ENCODE data around the gene SPIRE2.

The SPIRE2 gene

DNA sequence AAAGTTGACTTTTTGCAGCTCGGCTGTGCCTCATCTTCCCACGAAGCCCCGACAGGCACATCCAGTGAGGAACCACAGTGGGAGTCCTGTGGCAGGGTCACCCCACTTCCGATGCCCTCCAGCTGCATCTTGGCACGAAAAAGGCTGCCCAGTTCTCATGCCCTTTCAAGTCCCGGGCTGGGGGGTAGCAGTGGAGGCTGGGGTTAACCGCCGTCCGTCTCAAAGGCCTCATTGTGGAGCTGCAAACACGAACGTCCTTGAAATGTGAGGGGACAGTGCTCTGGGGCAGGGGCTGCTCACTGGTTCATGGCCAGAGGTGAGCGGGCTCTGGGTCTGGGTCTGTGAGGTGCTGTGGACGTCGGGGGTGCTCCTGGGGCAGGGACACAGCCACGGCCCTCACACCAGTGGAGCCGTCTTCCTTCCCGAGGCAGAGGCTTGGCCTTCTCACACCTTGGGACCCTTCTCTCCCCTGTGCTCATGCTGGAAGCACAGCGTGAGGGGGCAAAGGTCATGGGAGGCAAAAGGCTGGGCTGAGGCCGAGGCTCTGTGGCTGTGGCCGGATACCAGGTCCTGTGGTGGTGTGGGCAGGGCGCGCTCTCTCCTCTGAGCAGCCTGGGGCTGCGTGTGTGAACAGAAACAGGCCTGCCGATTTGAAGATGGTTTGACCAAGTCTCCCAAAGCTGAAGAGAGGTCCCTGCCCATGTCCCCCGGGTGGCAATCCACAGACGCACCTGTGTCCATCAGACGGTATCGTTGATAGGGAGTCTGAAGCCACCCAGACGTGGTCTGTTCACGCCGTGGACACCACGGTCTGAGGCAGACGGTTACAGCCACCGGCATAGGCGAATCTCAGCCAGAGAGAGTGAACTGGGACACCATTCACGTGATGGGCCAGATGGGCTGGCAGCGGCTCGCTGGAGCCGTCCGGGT lies 87.3 kb downstream of the SPIRE2 start:
- DNase-seq, result no peak

DNA sequence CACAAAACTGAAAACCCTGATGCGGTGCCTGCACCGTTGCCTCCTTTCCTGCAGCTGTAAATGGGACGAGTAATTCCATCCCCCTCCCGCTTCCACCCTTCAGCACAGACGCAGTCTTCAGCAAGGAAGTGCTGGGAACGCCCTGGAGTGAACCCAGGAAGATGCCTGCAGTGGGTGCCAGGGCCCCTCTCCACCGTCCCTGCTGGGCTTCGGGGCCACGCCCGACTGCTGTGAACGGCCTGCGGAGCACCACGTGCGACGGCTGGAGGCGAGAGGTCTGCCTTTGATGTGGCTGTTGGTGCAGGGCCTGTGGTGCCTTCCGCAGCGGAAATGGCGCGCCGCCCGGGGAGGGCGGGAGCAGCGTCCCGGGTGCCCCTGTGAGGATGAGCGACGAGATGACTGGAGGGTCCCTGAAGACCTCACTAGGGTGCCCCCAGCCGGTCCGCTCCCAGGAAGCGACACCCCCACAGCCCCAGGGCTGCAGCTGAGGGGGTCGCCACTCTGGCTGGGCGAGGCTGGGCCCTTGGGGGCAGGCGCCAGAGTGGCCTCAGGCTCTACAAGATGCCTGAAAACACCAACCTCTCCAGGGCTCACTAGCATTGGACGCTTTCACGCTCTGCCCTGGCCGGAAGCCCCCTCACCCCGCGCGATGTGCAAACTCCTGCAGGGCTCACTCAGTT lies 89.6 kb downstream of the SPIRE2 start:
- DNase-seq, result no peak

DNA sequence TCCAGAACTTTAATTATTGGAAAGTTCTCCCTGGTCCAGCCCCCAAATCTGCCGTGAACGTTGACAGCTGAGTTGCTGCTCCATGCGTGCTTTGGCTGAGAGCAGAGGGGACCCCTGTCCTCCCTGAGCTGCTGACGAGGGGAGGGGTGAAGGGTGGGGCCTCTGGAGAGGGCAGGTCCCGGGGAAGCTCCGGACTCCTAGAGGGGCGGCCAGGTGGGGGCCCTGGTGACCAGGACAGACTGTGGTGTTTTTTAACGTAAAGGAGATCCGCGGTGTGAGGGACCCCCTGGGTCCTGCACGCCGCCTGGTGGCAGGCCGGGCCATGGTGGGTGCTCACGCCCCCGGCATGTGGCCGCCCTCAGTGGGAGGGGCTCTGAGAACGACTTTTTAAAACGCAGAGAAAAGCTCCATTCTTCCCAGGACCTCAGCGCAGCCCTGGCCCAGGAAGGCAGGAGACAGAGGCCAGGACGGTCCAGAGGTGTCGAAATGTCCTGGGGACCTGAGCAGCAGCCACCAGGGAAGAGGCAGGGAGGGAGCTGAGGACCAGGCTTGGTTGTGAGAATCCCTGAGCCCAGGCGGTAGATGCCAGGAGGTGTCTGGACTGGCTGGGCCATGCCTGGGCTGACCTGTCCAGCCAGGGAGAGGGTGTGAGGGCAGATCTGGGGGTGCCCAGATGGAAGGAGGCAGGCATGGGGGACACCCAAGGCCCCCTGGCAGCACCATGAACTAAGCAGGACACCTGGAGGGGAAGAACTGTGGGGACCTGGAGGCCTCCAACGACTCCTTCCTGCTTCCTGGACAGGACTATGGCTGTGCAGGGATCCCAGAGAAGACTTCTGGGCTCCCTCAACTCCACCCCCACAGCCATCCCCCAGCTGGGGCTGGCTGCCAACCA lies 90.4 kb downstream of the SPIRE2 start, which contains the start of gene MC1R:
TSS of gene MC1R (plus strand) at position 410 of the 895 bp plus-strand sequence. CDS start at position 807, 397 bp downstream.
- no peak for DNase-seq

DNA sequence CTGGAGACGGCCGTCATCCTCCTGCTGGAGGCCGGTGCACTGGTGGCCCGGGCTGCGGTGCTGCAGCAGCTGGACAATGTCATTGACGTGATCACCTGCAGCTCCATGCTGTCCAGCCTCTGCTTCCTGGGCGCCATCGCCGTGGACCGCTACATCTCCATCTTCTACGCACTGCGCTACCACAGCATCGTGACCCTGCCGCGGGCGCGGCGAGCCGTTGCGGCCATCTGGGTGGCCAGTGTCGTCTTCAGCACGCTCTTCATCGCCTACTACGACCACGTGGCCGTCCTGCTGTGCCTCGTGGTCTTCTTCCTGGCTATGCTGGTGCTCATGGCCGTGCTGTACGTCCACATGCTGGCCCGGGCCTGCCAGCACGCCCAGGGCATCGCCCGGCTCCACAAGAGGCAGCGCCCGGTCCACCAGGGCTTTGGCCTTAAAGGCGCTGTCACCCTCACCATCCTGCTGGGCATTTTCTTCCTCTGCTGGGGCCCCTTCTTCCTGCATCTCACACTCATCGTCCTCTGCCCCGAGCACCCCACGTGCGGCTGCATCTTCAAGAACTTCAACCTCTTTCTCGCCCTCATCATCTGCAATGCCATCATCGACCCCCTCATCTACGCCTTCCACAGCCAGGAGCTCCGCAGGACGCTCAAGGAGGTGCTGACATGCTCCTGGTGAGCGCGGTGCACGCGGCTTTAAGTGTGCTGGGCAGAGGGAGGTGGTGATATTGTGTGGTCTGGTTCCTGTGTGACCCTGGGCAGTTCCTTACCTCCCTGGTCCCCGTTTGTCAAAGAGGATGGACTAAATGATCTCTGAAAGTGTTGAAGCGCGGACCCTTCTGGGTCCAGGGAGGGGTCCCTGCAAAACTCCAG lies 91.5 kb downstream of the SPIRE2 start:
- DNase-seq, result no peak

DNA sequence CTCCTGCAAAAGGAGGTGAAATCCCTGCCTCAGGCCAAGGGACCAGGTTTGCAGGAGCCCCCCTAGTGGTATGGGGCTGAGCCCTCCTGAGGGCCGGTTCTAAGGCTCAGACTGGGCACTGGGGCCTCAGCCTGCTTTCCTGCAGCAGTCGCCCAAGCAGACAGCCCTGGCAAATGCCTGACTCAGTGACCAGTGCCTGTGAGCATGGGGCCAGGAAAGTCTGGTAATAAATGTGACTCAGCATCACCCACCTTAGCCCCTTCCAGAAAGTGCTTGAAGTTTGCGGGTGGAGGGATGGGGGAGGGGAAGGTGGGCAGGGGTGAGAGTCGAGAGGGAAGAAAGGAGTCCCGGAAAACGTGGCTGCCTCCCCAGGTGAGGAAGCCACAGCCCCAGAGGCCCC lies 92.4 kb downstream of the SPIRE2 start:
- DNase-seq, result no peak
